GM19395 (cell line): ENCODE measurements around the gene IGDCC3.

Experiments used
- ATAC-seq: cut with Tn5 transposase; IDR thresholded peaks from one replicate; pipeline ENCODE4 v1.9.1; 2021; ENCODE audit warnings: mild to moderate bottlenecking, moderate library complexity; ENCODE audit not compliant: unreplicated experiment

IGDCC3 gene

DNA sequence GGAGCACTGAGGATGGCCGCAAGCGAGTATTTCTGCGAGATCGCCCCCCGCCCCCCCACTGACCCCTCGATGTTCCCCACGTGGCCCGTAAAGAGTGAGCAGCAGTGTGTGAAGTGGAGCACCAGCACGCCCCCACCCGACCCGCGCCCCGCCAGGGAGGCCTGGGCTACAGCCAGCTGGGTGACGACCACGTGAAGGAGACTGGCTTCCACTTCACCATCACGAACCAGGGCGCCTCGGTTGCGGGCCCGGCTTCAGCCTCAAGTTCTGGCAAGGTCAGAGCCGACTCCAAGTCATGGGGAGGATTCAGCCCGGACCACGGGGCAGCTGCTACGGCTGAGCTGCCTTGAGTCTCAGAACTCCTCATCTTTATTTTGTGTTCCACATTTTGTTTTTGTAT is 75.7 kb downstream of the IGDCC3 start:
- no peak for ATAC-seq

DNA sequence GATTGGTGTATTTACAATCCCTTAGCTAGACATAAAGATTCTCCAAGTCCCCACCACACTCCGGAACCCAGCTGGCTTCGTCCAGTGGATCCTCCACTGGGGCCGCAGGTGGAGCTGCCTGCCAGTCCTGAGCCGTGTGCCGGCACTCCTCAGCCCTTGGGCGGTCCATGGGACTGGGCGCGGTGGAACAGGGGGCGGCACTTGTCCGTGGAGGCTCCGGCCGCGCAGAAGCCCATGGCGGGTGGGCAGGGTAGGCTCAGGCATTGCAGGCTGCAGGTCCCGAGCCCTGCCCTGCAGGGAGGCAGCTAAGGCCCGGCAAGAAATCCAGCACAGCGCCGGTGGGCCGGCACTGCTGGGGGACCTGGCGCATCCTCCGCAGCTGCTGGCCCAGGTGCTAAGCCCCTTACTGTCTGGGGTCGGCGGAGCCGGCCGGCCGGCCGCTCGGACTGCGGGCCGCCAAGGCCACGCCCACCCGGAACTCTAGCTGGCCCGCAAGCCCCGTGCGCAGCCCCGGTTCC is 76.8 kb downstream of the IGDCC3 start:
- ATAC-seq: no peak

- no peak for ATAC-seq
Observed at GRCh38 chr15:65298731-65299130, 79.1 kb downstream of the IGDCC3 start.

- ATAC-seq: no peak
Observed at GRCh38 chr15:65292938-65293518, 84.8 kb downstream of the IGDCC3 start.

DNA sequence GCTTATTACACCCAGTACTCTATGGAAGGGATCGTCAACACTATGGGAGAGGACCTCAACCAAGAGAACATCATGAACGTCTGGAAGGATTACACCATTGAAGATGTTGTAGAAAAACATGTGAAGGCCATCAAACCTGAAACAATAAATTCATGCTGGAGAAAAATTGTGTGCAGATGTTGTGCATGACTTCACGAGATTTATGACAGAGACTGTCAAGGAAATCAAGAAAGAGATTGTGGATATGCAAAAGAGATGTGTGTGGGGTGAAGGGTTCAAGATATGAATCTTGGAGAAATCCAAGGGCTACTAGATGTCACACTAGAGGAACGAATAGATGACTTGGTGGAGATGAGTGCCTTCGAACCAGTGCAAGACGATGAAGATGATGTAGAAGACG is 87.6 kb downstream of the IGDCC3 start:
- no peak for ATAC-seq

- ATAC-seq: no peak
Observed at GRCh38 chr15:65289261-65289854, 88.4 kb downstream of the IGDCC3 start.

DNA sequence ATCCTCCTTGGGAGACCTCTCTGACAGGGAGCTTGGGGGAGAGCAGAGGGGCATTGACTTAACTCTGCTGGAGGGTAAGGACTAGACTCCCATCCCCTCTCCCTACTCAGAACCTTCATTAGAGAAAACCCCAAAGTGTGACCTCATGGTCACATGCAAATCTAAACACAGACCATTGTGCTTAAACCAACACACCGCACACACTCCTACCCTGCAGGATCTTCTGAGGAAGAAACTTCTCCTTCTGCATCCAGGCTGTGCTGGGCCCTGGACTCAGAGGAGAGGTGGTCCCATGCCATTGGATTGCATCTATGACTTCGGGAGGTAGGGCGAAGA is 90.3 kb downstream of the IGDCC3 start:
- no peak for ATAC-seq

GRCh38 chr15:65286704-65287519 is 90.9 kb downstream of the IGDCC3 start, which contains the start of gene PARP16:
Gene PARP16, minus strand, starts transcription at chr15:65286883. Its CDS starts 457 bp downstream, at chr15:65286426.
- peak; percentile 90 for ATAC-seq

- peak; percentile 43 for ATAC-seq
Observed at GRCh38 chr15:65286069-65286703, 91.6 kb downstream of the IGDCC3 start.

- ATAC-seq: no peak
Observed at GRCh38 chr15:65285291-65286068, 92.3 kb downstream of the IGDCC3 start.

DNA sequence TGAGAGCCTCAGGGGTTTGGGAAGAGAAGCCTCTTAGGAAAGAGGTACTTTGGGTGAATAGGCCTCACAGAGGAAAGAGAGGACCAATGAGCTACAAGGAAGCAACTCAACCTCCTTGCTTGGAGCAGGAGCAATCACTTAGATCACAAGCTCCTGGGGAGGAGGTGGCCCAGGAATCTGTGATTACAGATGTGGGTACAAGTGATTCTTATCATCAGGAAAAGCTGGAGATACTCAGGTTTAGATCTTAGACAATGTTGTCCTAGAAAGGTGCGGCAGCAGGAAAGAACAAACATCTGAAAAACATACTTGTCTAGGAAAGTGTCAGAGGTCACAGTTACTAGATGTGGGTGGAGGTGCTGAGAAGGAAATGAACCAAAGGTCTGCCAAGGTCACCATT is 99.3 kb downstream of the IGDCC3 start:
- no peak for ATAC-seq
